Common myeloid progenitor, CD34-positive (primary cell): Measurements from ENCODE around the gene HPSE.

ENCODE experiments used
- CTCF ChIA-PET: fragments of 350-600 bp; sonication (Branson Sonifier 250); formaldehyde crosslinking; loops from one replicate; lab custom pipeline; 2021; ENCODE audit warnings: antibody characterized with exemption; lab: Charles Lee
- POLR2A ChIA-PET: fragments of 350-600 bp; sonication (Branson Sonifier 250); formaldehyde crosslinking; loops from one replicate; lab custom pipeline; 2021; ENCODE audit warnings: antibody characterized with exemption; lab: Charles Lee
- DNase-seq, 3 donors: peaks; one replicate each; pipeline versions ENCODE4 v3.0.0 to v3.0.0-alpha.2; 2013
- H3K27ac ChIP-seq, 2 experiments: 1 replicate in 1 of 2; 2 replicates in 1 of 2; pipeline ENCODE4 v1.7.0; 2013; ENCODE audit warnings: inconsistent platforms in 2 of 2, low read length in 2 of 2, mild to moderate bottlenecking in 2 of 2, low read depth in 1 of 2, moderate library complexity in 1 of 2; ENCODE audit not compliant: severe bottlenecking in 2 of 2, insufficient read depth in 1 of 2, poor library complexity in 1 of 2
- H3K27me3 ChIP-seq, 5 experiments: replicated peaks in 2 of 5; 1 replicate in 3 of 5; 2 replicates in 2 of 5; pipeline versions ENCODE4 v1.6.1 to v1.7.0; 2013; ENCODE audit warnings: low read length in 4 of 5, mild to moderate bottlenecking in 2 of 5, moderate library complexity in 2 of 5, inconsistent platforms in 1 of 5; ENCODE audit not compliant: insufficient read depth in 5 of 5, control insufficient read depth in 4 of 5
- H3K36me3 ChIP-seq, 4 experiments: 1 replicate in 2 of 4; 2 replicates in 2 of 4; pipeline versions ENCODE4 v1.6.1 to v1.7.0; 2013; ENCODE audit warnings: low read length in 3 of 4, control low read depth in 1 of 4, mild to moderate bottlenecking in 1 of 4; ENCODE audit not compliant: control insufficient read depth in 4 of 4, insufficient read depth in 4 of 4
- H3K4me1 ChIP-seq, 4 experiments: 1 replicate in 3 of 4; 2 replicates in 1 of 4; pipeline versions ENCODE4 v1.6.1 to v1.7.1; 2013; ENCODE audit warnings: low read length in 3 of 4, mild to moderate bottlenecking in 3 of 4, control low read depth in 1 of 4, inconsistent platforms in 1 of 4, moderate library complexity in 1 of 4; ENCODE audit not compliant: control insufficient read depth in 4 of 4, insufficient read depth in 4 of 4; ENCODE audit errors: control extremely low read depth in 1 of 4
- H3K4me3 ChIP-seq, 7 experiments: 1 replicate in 4 of 7; 2 replicates in 3 of 7; pipeline versions ENCODE4 v1.5.1 to v1.7.0; 2013; ENCODE audit warnings: mild to moderate bottlenecking in 7 of 7, low read length in 6 of 7, moderate library complexity in 6 of 7, inconsistent platforms in 2 of 7, low read depth in 2 of 7, control low read depth in 1 of 7; ENCODE audit not compliant: insufficient read depth in 4 of 7, control insufficient read depth in 1 of 7; ENCODE audit errors: extremely low read depth in 1 of 7
- H3K9me3 ChIP-seq, 5 experiments: 1 replicate in 4 of 5; 2 replicates in 1 of 5; pipeline versions ENCODE4 v1.6.1 to v1.7.1; 2013; ENCODE audit warnings: low read length in 4 of 5, mild to moderate bottlenecking in 2 of 5, inconsistent platforms in 1 of 5, low read depth in 1 of 5, moderate library complexity in 1 of 5; ENCODE audit not compliant: control insufficient read depth in 4 of 5, insufficient read depth in 2 of 5; ENCODE audit errors: control extremely low read depth in 1 of 5
- WGBS: methylation state at CpG from one replicate; pipeline ENCODE4 v1.1.5; 2013; ENCODE audit not compliant: insufficient coverage; 5-methylcytosine and 5-hydroxymethylcytosine counted together

HPSE gene

GRCh38 chr4:83360018-83360417 is 25.4 kb upstream of the HPSE start:
- no peaks in the 10 kb centered on the region for H3K27me3 ChIP-seq
- DNase-seq: no peak
- CTCF ChIA-PET: interaction anchor here (1.3 to 1.9 kb wide), 5 partner anchors 9 to 40 kb away, joined by 3 to 6 read pairs (median 4); no protein-coding TSS in a partner anchor
- H3K4me1 ChIP-seq: peaks cover 0 to 22% (median 13%) of the 10 kb centered on the region in 4 experiments
- H3K27ac ChIP-seq: no peak overlapping the region
- no peaks in the 10 kb centered on the region for H3K9me3 ChIP-seq
- H3K4me3 ChIP-seq: no peak overlapping the region
- POLR2A ChIA-PET: no interaction called here
- no peaks in the 10 kb centered on the region for H3K36me3 ChIP-seq
- WGBS: 96% methylated on average over 3 of the region's 4 CpGs

- WGBS: no CpG with 5 or more reads among the region's 1 CpG
- Histone ChIP-seq H3K27ac (no peak overlapping the region), H3K4me1 (peaks cover 0 to 14% (median 6%) of the 10 kb centered on the region in 4 experiments), H3K4me3 (no peak overlapping the region), H3K9me3 (peaks cover 0 to 5% (median 0%) of the 10 kb centered on the region in 5 experiments), H3K36me3 (no peaks in the 10 kb centered on the region), H3K27me3 (no peaks in the 10 kb centered on the region)
- no peak for DNase-seq
- CTCF ChIA-PET: interaction anchor here (1.2 to 1.5 kb wide), 2 partner anchors 12 to 26 kb away, joined by 3 read pairs; no protein-coding TSS in a partner anchor
- POLR2A ChIA-PET: no interaction called here
Measured at GRCh38 chr4:83358410-83358809, 23.8 kb upstream of the HPSE start.

- no CpG with 5 or more reads among the region's 4 CpGs for WGBS
- H3K4me3 ChIP-seq: no peak overlapping the region
- no peak overlapping the region for H3K27ac ChIP-seq
- H3K27me3 ChIP-seq: no peaks in the 10 kb centered on the region
- CTCF ChIA-PET: interaction anchor here (0.8 to 1.0 kb wide), 4 partner anchors 14 to 31 kb away, joined by 3 read pairs; no protein-coding TSS in a partner anchor
- peaks cover 0 to 7% (median 0%) of the 10 kb centered on the region in 5 experiments for H3K9me3 ChIP-seq
- POLR2A ChIA-PET: no interaction called here
- H3K36me3 ChIP-seq: no peaks in the 10 kb centered on the region
- peaks cover 0 to 7% (median 3%) of the 10 kb centered on the region in 4 experiments for H3K4me1 ChIP-seq
- DNase-seq: peak in 2 of 3 donors; percentile 47 to 56
Measured at GRCh38 chr4:83356899-83357661, 22.4 kb upstream of the HPSE start.

DNA sequence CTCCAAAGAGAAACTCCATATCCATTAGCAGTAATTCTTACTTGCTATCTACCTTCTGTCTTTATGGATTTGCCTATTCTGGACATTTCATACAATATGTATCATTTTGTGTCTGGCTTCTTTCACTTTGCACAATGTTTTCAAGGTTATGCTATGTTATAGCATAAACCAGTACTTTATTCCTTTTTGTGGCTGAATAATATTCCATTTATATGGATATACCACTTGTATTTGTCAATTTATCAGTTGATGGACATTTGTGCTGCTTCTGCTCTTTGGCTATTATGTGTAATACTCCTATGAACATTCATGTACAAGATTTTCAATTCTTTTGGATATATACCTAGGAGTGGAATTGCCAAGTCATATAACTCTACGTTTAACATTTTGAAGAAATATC is 18.9 kb upstream of the HPSE start:
- H3K9me3 ChIP-seq: peaks cover 0 to 7% (median 0%) of the 10 kb centered on the region in 5 experiments
- no peaks in the 10 kb centered on the region for H3K36me3 ChIP-seq
- no CpG with 5 or more reads among the region's 1 CpG for WGBS
- peaks cover 0 to 14% (median 1%) of the 10 kb centered on the region in 4 experiments for H3K4me1 ChIP-seq
- H3K27me3 ChIP-seq: no peaks in the 10 kb centered on the region
- CTCF ChIA-PET: no interaction called here
- POLR2A ChIA-PET: no interaction called here
- no peak overlapping the region for H3K4me3 ChIP-seq
- DNase-seq: no peak
- H3K27ac ChIP-seq: no peak overlapping the region

- CTCF ChIA-PET: interaction anchor here (0.6 to 2.1 kb wide), 3 partner anchors 10 to 58 kb away, joined by 3 to 5 read pairs (median 4); no protein-coding TSS in a partner anchor
- POLR2A ChIA-PET: no interaction called here
- H3K27me3 ChIP-seq: no peaks in the 10 kb centered on the region
- no peak overlapping the region for H3K4me3 ChIP-seq
- peaks cover 1 to 14% (median 8%) of the 10 kb centered on the region in 5 experiments for H3K9me3 ChIP-seq
- WGBS: 100% methylated on average over 1 of the region's 1 CpG
- peaks cover 0 to 7% (median 0%) of the 10 kb centered on the region in 4 experiments for H3K4me1 ChIP-seq
- no peak for DNase-seq
- H3K27ac ChIP-seq: no peak overlapping the region
- H3K36me3 ChIP-seq: no peaks in the 10 kb centered on the region
Measured at GRCh38 chr4:83348074-83348473, 13.4 kb upstream of the HPSE start.

GRCh38 chr4:83342476-83342875 is 7.8 kb upstream of the HPSE start:
- WGBS: 20% methylated on average over 2 of the region's 3 CpGs
- no peaks in the 10 kb centered on the region for H3K36me3 ChIP-seq
- peak; percentile 60 to 88 (median 88) for DNase-seq

More at GRCh38 chr4:83342476-83342875, 7.8 kb upstream of the HPSE start:
- no peak overlapping the region for H3K4me3 ChIP-seq
- H3K4me1 ChIP-seq: peaks cover 10 to 22% (median 16%) of the 10 kb centered on the region in 4 experiments
- ChIA-PET POLR2A (no interaction called here), CTCF (interaction anchor here (1.5 kb wide), 2 partner anchors 10 to 15 kb away, joined by 3 to 4 read pairs; no protein-coding TSS in a partner anchor)
- H3K9me3 ChIP-seq: peaks cover 1 to 15% (median 8%) of the 10 kb centered on the region in 5 experiments
- no peaks in the 10 kb centered on the region for H3K27me3 ChIP-seq
- no peak overlapping the region for H3K27ac ChIP-seq
